GM21515 (cell line): ENCODE results near the gene EPHA2.

ENCODE experiments used
- ATAC-seq: cut with Tn5 transposase; IDR thresholded peaks from one replicate; pipeline ENCODE4 v1.9.1; 2021; ENCODE audit not compliant: unreplicated experiment

The EPHA2 gene

GRCh38 chr1:16095447-16095846 lies 60.4 kb downstream of the EPHA2 start:
- no peak for ATAC-seq

DNA sequence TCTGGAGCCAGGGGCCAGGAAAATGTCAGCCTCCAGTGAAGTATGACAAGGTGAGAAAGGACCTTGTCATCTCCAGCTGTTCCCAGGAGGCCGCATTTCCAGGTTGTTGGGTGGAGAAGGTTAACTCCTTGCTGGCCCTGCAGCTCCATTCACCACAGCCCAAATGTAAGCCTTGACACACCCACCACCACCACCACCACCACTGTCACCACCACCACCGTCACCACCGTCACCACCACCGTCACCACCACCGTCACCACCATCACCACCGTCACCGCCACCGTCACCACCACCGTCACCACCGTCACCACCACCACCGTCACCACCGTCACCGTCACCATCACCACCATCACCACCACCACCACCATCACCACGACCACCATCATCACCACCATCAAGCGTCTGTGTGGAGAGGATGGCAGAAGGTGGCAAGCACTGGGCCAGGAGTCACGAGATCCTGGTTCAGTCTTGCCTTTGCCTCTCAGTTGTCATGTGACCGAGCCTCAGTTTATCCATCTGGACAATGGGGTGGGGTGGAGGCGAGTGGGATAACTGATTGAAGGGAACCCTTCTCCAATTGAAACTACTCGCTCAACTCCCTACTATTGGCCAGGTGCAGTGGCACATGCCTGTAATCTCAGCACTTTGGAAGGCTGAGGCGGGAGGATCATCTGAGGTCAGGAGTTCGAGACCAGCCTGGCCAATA lies 61.3 kb downstream of the EPHA2 start:
- ATAC-seq, result no peak

DNA sequence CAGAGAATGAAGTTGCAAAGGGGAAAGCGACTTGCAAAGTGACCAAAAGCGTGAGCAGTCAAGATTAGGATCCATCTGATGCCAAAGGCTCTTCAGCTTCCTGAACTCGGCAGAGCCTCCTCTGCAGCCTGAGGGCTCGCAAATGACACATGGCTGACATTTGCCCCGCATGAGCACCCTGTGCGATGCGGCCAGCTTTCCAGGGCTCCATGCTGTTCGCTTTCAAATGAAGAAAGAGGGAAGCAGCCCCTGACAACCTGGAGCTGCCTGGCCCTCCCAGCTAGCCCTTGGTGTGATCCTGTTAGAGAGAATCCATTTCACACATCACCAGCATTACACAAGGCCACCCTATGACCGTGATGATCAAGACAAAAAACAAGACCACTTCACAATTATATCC lies 62.3 kb downstream of the EPHA2 start:
- no peak for ATAC-seq

DNA sequence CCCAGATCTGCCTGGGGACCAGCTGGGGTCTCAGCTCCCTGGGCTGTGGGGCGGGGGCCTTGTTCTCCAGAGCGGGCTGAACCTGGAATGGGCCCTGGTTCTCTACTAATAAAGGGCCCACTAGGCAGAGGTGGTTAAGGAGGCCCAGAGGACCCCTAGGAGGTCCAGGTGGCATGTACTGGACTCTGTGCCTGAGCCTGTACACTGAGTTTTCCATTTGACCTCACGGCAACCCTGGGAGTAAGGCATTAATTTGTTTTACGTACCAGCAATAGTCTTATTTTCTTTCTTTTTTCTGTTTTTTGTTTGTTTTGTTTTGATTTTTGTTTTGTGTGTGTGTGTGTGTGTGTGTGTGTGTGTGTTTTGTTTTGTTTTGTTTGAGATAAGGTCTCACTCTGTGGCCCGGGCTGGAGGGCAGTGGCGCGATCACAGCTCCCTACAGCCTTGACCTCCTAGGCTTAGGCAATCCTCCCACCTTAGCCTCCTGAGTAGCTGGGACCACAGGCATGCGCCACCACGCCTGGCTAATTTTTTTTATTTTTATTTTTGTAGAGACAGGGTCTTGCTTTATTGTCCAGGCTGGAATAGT lies 62.9 kb downstream of the EPHA2 start:
- ATAC-seq, result no peak

GRCh38 chr1:16092097-16092922 lies 63.6 kb downstream of the EPHA2 start:
- no peak for ATAC-seq

GRCh38 chr1:16091296-16091695 lies 64.6 kb downstream of the EPHA2 start:
- ATAC-seq, result no peak

DNA sequence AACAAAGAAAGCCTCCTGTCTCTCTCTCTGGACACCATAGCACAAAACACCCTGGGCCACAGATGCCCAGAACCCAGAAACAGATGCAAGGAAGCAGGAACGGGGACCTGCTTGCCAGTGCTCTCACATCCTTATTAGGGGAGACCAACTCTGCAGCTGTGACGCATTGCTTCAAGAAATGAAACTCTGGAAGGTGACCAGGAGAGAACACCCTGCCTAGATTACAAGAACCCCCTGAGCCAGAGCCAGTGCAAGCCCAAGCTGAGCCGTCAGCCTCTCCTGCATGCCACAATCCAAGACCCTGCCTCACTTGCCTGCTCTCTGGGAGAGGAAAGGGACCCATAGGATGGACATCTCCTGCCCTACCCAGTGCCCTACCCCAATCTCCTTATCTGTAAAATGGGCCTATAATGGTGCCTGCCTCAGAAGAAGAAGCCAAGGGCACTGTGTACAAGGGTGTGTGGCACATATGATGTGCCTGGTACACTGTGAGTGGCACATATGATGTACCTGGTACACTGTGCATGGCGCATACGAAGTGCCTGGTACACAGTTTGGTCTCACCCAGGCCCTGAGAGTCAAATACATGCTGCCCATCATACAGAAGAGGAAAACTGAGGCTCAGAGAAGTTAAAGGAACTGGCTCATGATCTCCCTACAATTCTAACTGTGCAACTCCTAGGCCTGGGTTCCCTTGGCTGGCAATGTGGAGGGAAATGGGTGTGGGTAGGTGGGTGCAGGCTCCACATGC lies 65.6 kb downstream of the EPHA2 start:
- ATAC-seq, result no peak

DNA sequence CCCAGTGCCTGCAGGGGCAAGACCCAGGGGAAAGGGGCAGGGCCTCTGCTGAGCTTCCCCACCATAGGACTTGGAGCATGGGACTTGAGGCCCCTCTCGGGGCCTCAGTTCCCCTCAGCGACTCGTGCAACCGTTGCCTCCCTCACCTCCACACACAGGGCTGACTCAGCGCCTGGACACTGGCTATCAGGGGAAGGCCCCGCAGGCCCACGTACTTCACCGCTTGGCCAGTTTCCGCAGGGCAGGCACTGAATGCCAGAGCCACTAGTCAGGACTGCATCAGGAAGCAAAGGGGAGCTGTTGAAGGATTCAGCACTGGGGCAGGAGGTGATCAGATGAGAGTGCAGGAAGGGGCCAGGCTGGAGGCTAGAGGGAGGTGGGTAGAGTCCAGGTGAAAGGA lies 66.9 kb downstream of the EPHA2 start:
- no peak for ATAC-seq

GRCh38 chr1:16088351-16088911 lies 67.4 kb downstream of the EPHA2 start:
- no peak for ATAC-seq

DNA sequence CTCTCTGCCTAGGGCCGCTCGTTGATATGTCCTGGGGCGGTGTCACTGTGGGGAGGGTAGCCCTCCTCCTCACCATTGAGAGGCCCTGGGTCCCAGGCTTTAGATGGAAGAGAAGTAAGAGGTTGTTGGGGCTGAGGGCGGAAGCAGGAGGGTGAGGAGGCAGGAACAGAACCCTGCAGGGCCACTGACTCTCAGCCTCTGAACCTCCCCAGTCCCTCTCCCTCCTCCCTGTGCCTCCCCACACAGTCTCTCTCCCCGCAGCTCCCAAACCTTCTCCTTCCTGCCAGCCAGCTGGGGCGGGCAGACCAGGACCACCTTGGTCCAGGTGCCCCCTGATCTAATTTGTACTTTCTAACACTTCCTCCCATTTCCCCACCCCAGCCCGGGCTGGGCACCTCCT lies 68.1 kb downstream of the EPHA2 start:
- no peak for ATAC-seq

GRCh38 chr1:16085522-16085921 lies 70.3 kb downstream of the EPHA2 start:
- ATAC-seq, result no peak

DNA sequence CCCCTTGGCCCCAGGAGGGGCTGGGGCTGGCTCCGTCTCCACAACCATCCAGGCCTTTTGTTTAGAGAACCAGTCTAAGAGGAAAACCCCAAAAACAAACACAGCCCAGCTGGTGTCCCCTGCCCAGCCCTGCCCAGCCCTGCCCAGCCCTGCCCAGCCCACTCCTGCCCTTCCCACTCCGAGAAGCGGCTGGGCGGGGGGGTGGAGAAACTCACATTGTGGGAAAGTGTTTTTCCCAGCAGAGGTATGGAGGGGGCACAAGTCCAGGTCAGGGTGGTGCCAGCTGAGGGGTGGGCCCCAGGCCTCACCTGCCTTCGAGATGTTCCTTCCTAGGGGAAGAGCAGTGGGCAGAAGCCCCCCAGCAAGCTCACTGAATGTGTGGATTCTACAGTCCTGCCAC lies 72.4 kb downstream of the EPHA2 start:
- no peak for ATAC-seq

DNA sequence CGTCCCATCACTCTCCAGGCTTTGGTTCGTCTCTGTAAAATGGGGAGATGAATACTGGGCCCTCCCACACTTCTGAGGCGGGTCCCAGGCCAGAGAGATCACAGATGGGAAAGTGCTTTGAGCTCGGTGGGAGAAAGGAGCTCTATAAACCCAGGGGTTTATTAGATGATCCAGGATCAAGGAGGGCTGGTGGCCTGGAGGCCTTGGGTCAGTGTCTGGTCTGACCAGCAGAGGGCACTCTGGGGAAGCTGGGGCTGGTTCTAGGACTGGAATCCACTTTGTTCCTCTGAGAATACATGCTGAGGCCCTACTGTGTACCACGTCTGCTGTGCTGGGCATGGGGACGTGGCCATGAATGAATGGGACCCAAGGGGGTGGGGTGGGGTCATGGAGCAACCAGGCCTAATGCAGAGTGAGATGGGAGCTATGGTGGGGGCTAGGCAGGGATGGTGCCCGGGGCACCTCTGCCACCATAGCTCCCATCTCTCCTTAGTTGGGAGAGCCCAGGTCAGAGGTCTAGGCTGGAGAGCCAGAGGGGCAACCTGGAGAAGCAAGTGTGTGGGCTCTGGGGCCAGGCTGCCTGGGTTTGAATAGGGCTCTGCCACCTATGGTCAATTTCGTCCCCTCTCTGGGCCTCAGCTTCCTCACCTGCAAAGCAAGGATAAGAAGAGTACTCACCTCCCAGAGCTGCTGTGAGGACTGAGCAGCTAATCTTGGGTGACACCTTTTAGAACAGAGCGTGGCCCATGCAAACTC lies 73.4 kb downstream of the EPHA2 start:
- ATAC-seq, result no peak

DNA sequence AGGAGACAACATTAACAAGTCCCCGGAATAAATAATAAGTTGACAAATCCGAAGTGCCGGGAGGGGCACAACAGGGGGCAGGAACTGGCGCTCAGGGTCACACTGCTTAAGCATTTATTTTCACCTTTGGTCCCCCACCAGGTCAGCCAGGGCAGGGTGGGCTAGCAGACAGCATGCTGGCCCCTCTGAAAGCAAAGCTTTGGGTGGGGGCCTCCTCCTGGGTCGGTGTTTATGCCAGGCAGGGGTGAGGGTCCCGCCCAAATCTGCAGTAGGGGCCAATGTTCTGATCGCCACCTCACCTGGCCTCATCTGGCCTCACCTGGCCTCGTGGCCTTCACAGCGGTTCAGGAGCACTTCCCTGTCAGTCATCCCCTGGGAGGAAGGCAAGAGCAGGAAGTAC lies 74.2 kb downstream of the EPHA2 start:
- no peak for ATAC-seq

- no peak for ATAC-seq
Measured at GRCh38 chr1:16080422-16081150, 75.3 kb downstream of the EPHA2 start.

- no peak for ATAC-seq
Measured at GRCh38 chr1:16078925-16079656, 76.8 kb downstream of the EPHA2 start.

GRCh38 chr1:16077406-16078245 lies 78.2 kb downstream of the EPHA2 start:
- ATAC-seq, result no peak

- ATAC-seq, result no peak
Measured at GRCh38 chr1:16076865-16077238, 79.0 kb downstream of the EPHA2 start.
